CD14-positive monocyte (primary cell): ENCODE data around the gene NMB. TPM values are rescaled to one million over a fixed set of nuclear protein-coding genes. Genes with fewer than 3 reads are reported as not detected.

ENCODE experiments used
- DNase-seq, 3 donors: peaks; one replicate each; pipeline ENCODE4 v3.0.0-alpha.2; 2011 to 2022
- H2AFZ ChIP-seq: 2 replicates; pipeline ENCODE4 v1.6.0; 2012; ENCODE audit warnings: mild to moderate bottlenecking, low read depth, low read length, inconsistent platforms; ENCODE audit not compliant: insufficient read depth, poor library complexity, severe bottlenecking
- H3K27ac ChIP-seq, 2 donors: 1 replicate in 1 of 2; 2 replicates in 1 of 2; pipeline ENCODE4 v1.5.1; 2012 to 2013; ENCODE audit warnings: low read length in 2 of 2, control low read depth in 1 of 2, inconsistent platforms in 1 of 2, low read depth in 1 of 2, mild to moderate bottlenecking in 1 of 2
- H3K27me3 ChIP-seq, 2 donors: one replicate each; pipeline versions ENCODE4 v1.6.0 to v1.6.1; 2011 to 2013; ENCODE audit warnings: low read length in 2 of 2; ENCODE audit not compliant: control insufficient read depth in 2 of 2, insufficient read depth in 2 of 2
- H3K36me3 ChIP-seq, 2 donors: replicated peaks in 1 of 2; 1 replicate in 1 of 2; 2 replicates in 1 of 2; pipeline versions ENCODE4 v1.5.1 to v1.6.1; 2012 to 2013; ENCODE audit warnings: low read length in 2 of 2, control low read depth in 1 of 2, inconsistent platforms in 1 of 2, mild to moderate bottlenecking in 1 of 2; ENCODE audit not compliant: insufficient read depth in 2 of 2, control insufficient read depth in 1 of 2
- H3K4me1 ChIP-seq, 2 donors: 1 replicate in 1 of 2; 2 replicates in 1 of 2; pipeline versions ENCODE4 v1.5.1 to v1.6.1; 2012 to 2013; ENCODE audit warnings: low read length in 2 of 2, control low read depth in 1 of 2, inconsistent platforms in 1 of 2, mild to moderate bottlenecking in 1 of 2, moderate library complexity in 1 of 2; ENCODE audit not compliant: insufficient read depth in 2 of 2, control insufficient read depth in 1 of 2
- H3K4me2 ChIP-seq: replicated peaks from 2 replicates; pipeline ENCODE3; 2012; ENCODE audit warnings: low read length, moderate library complexity, mild to moderate bottlenecking; ENCODE audit not compliant: poor library complexity, severe bottlenecking; ENCODE audit errors: extremely low read depth
- H3K4me3 ChIP-seq, 3 experiments: fragments of 200-600 bp in 1 of 3; sonication (generic) in 1 of 3; replicated peaks in 1 of 3; 1 replicate in 2 of 3; 2 replicates in 1 of 3; pipeline ENCODE4 v1.5.1; 2011 to 2013; ENCODE audit warnings: low read length in 3 of 3, mild to moderate bottlenecking in 3 of 3, control low read depth in 2 of 3, low read depth in 2 of 3, inconsistent platforms in 1 of 3, moderate library complexity in 1 of 3
- H3K79me2 ChIP-seq: 2 replicates; pipeline ENCODE4 v1.6.0; 2012; ENCODE audit warnings: mild to moderate bottlenecking, control low read depth, inconsistent platforms, low read length, moderate library complexity; ENCODE audit not compliant: insufficient read depth
- H3K9ac ChIP-seq: 2 replicates; pipeline ENCODE4 v1.6.0; 2017; ENCODE audit warnings: low read length, mild to moderate bottlenecking; ENCODE audit not compliant: insufficient read depth, poor library complexity, severe bottlenecking
- H3K9me3 ChIP-seq, 2 donors: replicated peaks in 1 of 2; 1 replicate in 1 of 2; 2 replicates in 1 of 2; pipeline versions ENCODE4 v1.5.1 to v1.6.1; 2012 to 2013; ENCODE audit warnings: low read length in 2 of 2, control low read depth in 1 of 2; ENCODE audit not compliant: control insufficient read depth in 1 of 2, insufficient read depth in 1 of 2
- H4K20me1 ChIP-seq: 2 replicates; pipeline ENCODE4 v1.6.0; 2012; ENCODE audit warnings: mild to moderate bottlenecking, low read length, control low read depth, moderate library complexity; ENCODE audit not compliant: insufficient read depth
- H3K27ac Mint-ChIP-seq, 7 donors: one replicate each; pipeline ENCODE4 v1.8.0; 2020; ENCODE audit warnings: mild to moderate bottlenecking in 7 of 7, mixed read lengths in 7 of 7, moderate library complexity in 6 of 7, inconsistent platforms in 2 of 7
- H3K27me3 Mint-ChIP-seq, 3 donors: one replicate each; pipeline ENCODE4 v1.8.0; 2021 to 2022; ENCODE audit warnings: low read depth in 3 of 3, mild to moderate bottlenecking in 3 of 3, mixed read lengths in 3 of 3, moderate library complexity in 3 of 3, inconsistent platforms in 1 of 3
- H3K36me3 Mint-ChIP-seq, 2 donors: one replicate each; pipeline ENCODE4 v1.8.0; 2020; ENCODE audit warnings: mixed read lengths in 2 of 2, inconsistent platforms in 1 of 2, mild to moderate bottlenecking in 1 of 2
- H3K4me1 Mint-ChIP-seq: one replicate; pipeline ENCODE4 v1.8.0; 2020; ENCODE audit warnings: mild to moderate bottlenecking, mixed read lengths
- H3K4me3 Mint-ChIP-seq, 2 donors: one replicate each; pipeline ENCODE4 v1.8.0; 2020; ENCODE audit warnings: mild to moderate bottlenecking in 2 of 2, mixed read lengths in 2 of 2, moderate library complexity in 1 of 2
- H3K9me3 Mint-ChIP-seq, 7 donors: one replicate each; pipeline ENCODE4 v1.8.0; 2020 to 2022; ENCODE audit warnings: mixed read lengths in 7 of 7, mild to moderate bottlenecking in 6 of 7, moderate library complexity in 6 of 7, inconsistent platforms in 2 of 7
- CTCF ChIP-seq: fragments of 200-600 bp; IDR thresholded peaks from one replicate; pipeline ENCODE4 v1.8.0; 2022; ENCODE audit warnings: antibody characterized with exemption, mild to moderate bottlenecking
- WGBS: methylation state at CpG from one replicate; pipeline ENCODE4 v1.1.5; 2013; ENCODE audit warnings: missing lambda C conversion rate; ENCODE audit not compliant: insufficient coverage; 5-methylcytosine and 5-hydroxymethylcytosine counted together
- intact Hi-C, 2 donors: fragments of 100-400 bp; cut with micrococcal nuclease; formaldehyde crosslinking; loops; one replicate each; pipeline versions ENCODE4 v1.15.0 to v1.15.1; 2023
- polyA plus RNA-seq, 3 donors: library from polyadenylated mRNA; depleted of rRNA in 1 of 3; unstranded in 2 of 3; stranded (reverse) in 1 of 3; fragments of 300-500 nt in 2 of 3; fragments of >200 nt in 1 of 3; fragmentation: Illumina TruSeq in 2 of 3; gene quantifications; 1 replicate in 2 of 3; 2 replicates in 1 of 3; pipeline ENCODE4 v1.2.3, GENCODE V29; 2012 to 2021

Gene NMB
- polyA plus RNA-seq, 3 donors = 0.45 to 0.81 (median 0.56) TPM

GRCh38 chr15:84653584-84653909 is 4.5 kb downstream of the NMB start:
- peaks cover 0 to 6% (median 6%) of the 10 kb centered on the region in 3 donors for H3K27me3 Mint-ChIP-seq
- H3K4me3 Mint-ChIP-seq = peak overlapping the region; percentile 98 to 99
- no peaks in the 10 kb centered on the region for H3K9me3 ChIP-seq
- H3K27ac Mint-ChIP-seq = peak overlapping the region; percentile 93 to 98 (median 97)
- peak overlapping the region; percentile 90 for H2AFZ ChIP-seq
- peaks cover under 1% of the 10 kb centered on the region for H4K20me1 ChIP-seq
- H3K27me3 ChIP-seq = no peaks in the 10 kb centered on the region
- H3K4me1 ChIP-seq = peaks cover 30 to 38% of the 10 kb centered on the region in 2 donors
- H3K27ac ChIP-seq = peak overlapping the region; percentile 69 to 88
- H3K79me2 ChIP-seq = peaks cover 12% of the 10 kb centered on the region
- intact Hi-C loops = loop anchor here in 1 of 2 donors (10.0 kb wide), 1 partner anchor 61 kb away; the partner anchor contains the start of gene SEC11A
- no peak for DNase-seq
- H3K4me2 ChIP-seq = peak overlapping the region; percentile 87
- no peak for TF ChIP-seq CTCF
- H3K36me3 ChIP-seq = peaks cover 16 to 43% of the 10 kb centered on the region in 2 donors
- H3K9me3 Mint-ChIP-seq = peaks cover 0 to 1% (median 0%) of the 10 kb centered on the region in 7 donors
- H3K9ac ChIP-seq = peak overlapping the region; percentile 74
- WGBS = 25% methylated on average over 7 of the region's 7 CpGs
- H3K4me1 Mint-ChIP-seq = peaks cover 39% of the 10 kb centered on the region
- H3K4me3 ChIP-seq = peak overlapping the region; percentile 69 to 94 (median 83)
- peaks cover 25 to 42% of the 10 kb centered on the region in 2 donors for H3K36me3 Mint-ChIP-seq

GRCh38 chr15:84649706-84650105 is 8.3 kb downstream of the NMB start:
- Histone ChIP-seq H3K4me1 (peaks cover 17 to 25% of the 10 kb centered on the region in 2 donors), H2AFZ (no peak overlapping the region), H4K20me1 (no peaks in the 10 kb centered on the region), H3K36me3 (peaks cover 50 to 81% of the 10 kb centered on the region in 2 donors), H3K79me2 (peaks cover 17% of the 10 kb centered on the region), H3K9me3 (no peaks in the 10 kb centered on the region), H3K27me3 (no peaks in the 10 kb centered on the region), H3K9ac (no peak overlapping the region), H3K4me2 (no peak overlapping the region), H3K27ac (no peak overlapping the region), H3K4me3 (no peak overlapping the region)
- peaks cover 26% of the 10 kb centered on the region for H3K4me1 Mint-ChIP-seq
- peaks cover 51 to 73% of the 10 kb centered on the region in 2 donors for H3K36me3 Mint-ChIP-seq
- intact Hi-C loops = loop anchor here in 1 of 2 donors (10.0 kb wide), 1 partner anchor 65 kb away; the partner anchor contains the start of gene SEC11A
- no peak overlapping the region for H3K27ac Mint-ChIP-seq
- peaks cover 0 to 2% (median 0%) of the 10 kb centered on the region in 3 donors for H3K27me3 Mint-ChIP-seq
- WGBS = no CpG with 5 or more reads among the region's 2 CpGs
- TF ChIP-seq CTCF = no peak
- no peak for DNase-seq
- no peaks in the 10 kb centered on the region for H3K9me3 Mint-ChIP-seq
- no peak overlapping the region for H3K4me3 Mint-ChIP-seq
